Fibroblast of villous mesenchyme (primary cell): ENCODE measurements around the gene ZNF337. TPM values are rescaled to one million over a fixed set of nuclear protein-coding genes. Genes with fewer than 3 reads are reported as not detected.
A peak's percentile ranks its signal among the peaks of the same experiment; 100 is the strongest.
"Not testable (repeated sequence)": the region's sequence is repeated elsewhere in the genome, so short reads cannot be mapped to it uniquely, and the experiment has no call there.

Source experiments
- DNase-seq: peaks from one replicate; pipeline ENCODE4 v3.0.0-alpha.2; 2010; ENCODE audit warnings: low read depth
- H3K4me3 ChIP-seq: 2 replicates; pipeline ENCODE4 v1.5.1; 2011; ENCODE audit warnings: low read depth, mild to moderate bottlenecking, low read length
- total RNA-seq: library from RNA; depleted of rRNA; stranded (reverse); fragments of >200 nt; gene quantifications from 2 replicates; pipeline ENCODE4 v1.2.3, GENCODE V29; 2012
- TF ChIP-seq, protein P1 (sequence below): IDR thresholded peaks from 2 replicates; pipeline ENCODE4 v1.5.1; 2012; ENCODE audit warnings: low read depth, mild to moderate bottlenecking, low read length; ENCODE audit not compliant: insufficient read depth

ZNF337 gene
- total RNA-seq, 1 donor: 13.0 TPM

- DNase-seq: no peak
Observed at GRCh38 chr20:25644814-25645213, 51.8 kb downstream of the ZNF337 start.

DNA sequence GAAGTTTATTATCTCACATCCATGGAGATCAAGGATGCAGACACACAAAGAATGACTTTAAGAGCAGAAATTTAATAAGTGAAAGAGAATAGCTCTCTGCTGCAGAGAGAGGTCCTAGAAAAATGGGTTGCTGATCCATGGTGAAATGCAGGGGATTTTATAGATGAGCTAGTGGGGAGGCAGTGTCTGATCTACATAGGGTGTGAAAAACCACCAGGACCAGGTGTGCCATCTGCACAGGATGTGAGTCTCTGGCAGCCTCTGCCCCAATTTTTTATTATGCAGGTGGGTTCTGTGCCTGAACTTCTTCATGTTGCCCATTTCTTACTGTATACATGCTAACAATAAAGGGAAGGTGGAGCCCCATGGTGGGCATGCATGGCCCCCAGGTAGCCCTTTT lies 52.9 kb downstream of the ZNF337 start:
- no peak for DNase-seq
- TF ChIP-seq, protein P1, sequence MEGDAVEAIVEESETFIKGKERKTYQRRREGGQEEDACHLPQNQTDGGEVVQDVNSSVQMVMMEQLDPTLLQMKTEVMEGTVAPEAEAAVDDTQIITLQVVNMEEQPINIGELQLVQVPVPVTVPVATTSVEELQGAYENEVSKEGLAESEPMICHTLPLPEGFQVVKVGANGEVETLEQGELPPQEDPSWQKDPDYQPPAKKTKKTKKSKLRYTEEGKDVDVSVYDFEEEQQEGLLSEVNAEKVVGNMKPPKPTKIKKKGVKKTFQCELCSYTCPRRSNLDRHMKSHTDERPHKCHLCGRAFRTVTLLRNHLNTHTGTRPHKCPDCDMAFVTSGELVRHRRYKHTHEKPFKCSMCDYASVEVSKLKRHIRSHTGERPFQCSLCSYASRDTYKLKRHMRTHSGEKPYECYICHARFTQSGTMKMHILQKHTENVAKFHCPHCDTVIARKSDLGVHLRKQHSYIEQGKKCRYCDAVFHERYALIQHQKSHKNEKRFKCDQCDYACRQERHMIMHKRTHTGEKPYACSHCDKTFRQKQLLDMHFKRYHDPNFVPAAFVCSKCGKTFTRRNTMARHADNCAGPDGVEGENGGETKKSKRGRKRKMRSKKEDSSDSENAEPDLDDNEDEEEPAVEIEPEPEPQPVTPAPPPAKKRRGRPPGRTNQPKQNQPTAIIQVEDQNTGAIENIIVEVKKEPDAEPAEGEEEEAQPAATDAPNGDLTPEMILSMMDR: no peak
- no peak overlapping the region for H3K4me3 ChIP-seq

More at GRCh38 chr20:25644814-25645213, 51.8 kb downstream of the ZNF337 start:
- TF ChIP-seq, protein P1: no peak
- no peak overlapping the region for H3K4me3 ChIP-seq

DNA sequence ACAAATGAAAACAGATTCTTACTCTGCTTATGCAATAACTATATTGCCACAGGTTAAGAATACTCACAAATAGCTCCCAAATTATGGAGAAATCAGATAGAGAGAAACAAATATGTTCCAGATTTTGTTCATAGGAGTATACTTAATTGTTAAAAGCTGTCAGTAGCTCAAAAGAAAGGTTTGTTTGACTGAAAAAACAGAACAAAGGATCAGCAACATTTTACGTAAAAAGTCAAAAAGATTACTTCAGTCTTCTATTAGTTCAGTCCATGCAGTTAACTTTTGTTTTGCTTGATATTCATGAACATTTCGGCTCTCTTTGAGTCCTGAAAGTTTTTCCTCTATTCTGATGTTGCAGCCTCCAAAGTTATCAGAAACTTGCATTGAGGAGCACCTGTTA lies 59.4 kb downstream of the ZNF337 start:
- DNase-seq: no peak
- H3K4me3 ChIP-seq: no peak overlapping the region
- TF ChIP-seq, protein P1: no peak

GRCh38 chr20:25632940-25633790 lies 63.5 kb downstream of the ZNF337 start:
- TF ChIP-seq, protein P1: no peak
- H3K4me3 ChIP-seq: no peak overlapping the region
- peak; percentile 53 for DNase-seq

DNA sequence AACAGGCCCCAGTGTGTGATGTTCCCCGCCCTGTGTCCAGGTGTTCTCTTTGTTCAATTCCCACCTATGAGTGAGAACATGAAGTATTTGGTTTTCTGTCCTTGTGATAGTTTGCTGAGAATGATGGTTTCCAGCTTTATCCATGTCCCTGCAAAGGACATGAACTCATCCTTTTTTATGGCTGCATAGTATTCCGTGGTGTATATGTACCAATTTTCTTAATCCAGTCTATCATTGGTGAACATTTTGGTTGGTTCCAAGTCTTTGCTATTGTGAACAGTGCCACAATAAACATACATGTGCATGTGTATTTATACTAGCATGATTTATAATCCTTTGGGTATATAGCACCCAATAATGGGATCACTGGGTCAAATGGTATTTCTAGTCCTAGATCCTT lies 66.0 kb downstream of the ZNF337 start:
- DNase-seq, H3K4me3 ChIP-seq: not testable (repeated sequence)

GRCh38 chr20:25629816-25630499 lies 66.7 kb downstream of the ZNF337 start:
- TF ChIP-seq, protein P1: no peak
- H3K4me3 ChIP-seq: no peak overlapping the region
- no peak for DNase-seq

DNA sequence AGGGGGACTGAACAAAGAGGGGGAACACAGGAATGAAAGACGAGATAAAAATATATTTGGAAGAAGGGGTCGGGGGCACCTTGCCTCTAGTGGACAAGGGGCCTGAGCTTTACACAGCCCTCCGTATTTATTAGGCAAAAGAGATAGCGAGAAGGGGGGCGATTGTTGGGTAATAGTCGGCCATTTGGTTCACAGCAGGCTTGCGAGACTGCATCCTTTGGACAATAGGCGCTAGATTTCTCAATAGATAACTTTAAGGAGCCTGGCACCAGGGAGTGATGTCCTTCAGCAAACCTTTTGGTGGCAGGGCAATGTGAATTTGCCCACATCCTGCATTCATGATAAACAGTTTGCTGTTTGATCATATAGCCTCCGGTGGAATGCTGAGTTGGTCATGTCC lies 69.9 kb downstream of the ZNF337 start:
- TF ChIP-seq, protein P1: no peak
- H3K4me3 ChIP-seq: no peak overlapping the region
- DNase-seq: no peak
